Right hindlimb (tissue), 1 donor: Measurements from ENCODE around the gene MMRN2.
"Not testable (repeated sequence)": the region's sequence is repeated elsewhere in the genome, so short reads cannot be mapped to it uniquely, and the experiment has no call there.

Experiments used
- DNase-seq: peaks from one replicate; pipeline ENCODE4 v3.0.0-alpha.2; 2018

MMRN2 gene

GRCh38 chr10:86938260-86938659, 19.2 kb downstream of the MMRN2 start:
- DNase-seq: no peak

- DNase-seq: no peak
Measured at GRCh38 chr10:86937502-86938154, 19.8 kb downstream of the MMRN2 start.

DNA sequence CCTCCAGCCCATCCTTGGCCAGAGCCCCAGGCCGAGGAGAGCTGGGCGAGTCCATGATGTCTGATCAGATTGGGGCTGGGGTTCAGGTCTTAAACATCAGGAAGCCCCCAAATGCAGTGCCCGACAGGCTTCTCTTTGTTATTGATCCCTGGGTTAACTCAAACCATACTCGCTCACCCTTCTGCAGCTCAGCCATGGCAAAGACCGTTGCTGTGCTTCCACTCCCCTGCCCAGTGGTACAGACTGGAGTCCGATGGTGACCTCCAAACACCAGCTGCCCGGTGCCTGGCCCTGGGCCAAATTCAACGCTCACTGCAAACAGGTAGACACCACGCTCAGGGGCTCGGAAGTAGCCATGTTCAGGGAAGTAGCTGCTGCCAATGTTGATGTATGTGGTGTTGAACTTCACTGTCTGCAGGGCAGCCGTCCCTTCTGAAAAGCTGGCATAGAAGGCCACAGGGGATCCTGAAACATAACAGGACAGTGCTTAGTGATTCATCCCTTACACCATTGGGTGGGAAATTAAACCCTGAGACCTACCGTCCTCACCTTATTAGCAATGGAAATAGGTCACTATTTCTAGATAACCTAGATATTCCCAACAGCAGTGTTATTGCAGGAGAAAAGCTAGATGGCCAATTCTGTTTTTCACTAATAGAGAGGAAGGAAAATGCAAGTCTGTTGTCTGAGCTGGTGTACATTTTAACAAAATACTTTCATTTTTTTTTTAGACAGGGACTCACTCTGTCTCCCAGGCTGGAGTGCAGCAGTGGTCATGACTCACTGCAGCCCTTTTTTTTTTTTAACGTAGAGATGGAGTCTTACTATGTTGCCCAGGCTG, 20.5 kb downstream of the MMRN2 start:
- no peak for DNase-seq

- not testable (repeated sequence) for DNase-seq
Measured at GRCh38 chr10:86934162-86934711, 23.2 kb downstream of the MMRN2 start.

GRCh38 chr10:86932674-86933073, 24.7 kb downstream of the MMRN2 start:
- DNase-seq: no peak

DNA sequence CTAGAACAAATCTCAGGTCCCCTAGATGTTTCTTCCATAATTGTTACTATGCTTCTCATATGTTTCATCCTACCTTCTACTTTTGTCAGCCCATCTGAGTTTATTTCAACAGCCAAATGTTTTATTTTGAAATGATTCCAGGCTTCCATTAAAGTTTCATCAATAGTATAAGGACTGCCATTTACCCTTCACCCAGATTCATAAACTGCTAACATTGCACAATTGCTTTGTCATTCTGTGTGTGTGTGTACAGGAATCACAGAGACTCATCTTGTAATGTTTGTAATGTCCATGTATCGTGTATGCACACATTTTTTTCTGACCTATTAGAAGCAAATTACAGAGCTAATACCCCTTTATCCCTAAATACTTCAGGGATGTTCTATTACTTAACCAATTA, 25.5 kb downstream of the MMRN2 start:
- no peak for DNase-seq

- no peak for DNase-seq
Measured at GRCh38 chr10:86929468-86930380, 27.7 kb downstream of the MMRN2 start.

DNA sequence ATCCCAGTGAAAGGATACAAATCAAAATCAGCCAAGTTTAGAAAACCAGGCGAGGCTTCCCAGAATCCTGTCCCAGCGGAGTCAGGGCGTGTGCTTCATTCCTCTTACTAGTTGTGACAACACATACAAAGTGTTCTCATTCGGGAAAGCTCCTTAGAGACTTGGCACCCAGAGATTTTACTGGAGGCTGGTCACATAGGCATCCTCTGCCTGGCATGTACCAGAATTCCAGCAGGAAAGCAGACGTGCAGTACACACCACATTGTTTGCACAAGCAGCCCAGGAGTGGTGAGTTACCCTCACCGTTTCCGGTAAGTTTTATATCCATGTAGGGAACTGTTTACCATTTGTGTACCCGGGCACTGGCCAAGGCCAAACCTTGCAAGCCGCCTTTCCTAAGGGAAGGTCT, 34.9 kb downstream of the MMRN2 start:
- DNase-seq: no peak

- no peak for DNase-seq
Measured at GRCh38 chr10:86918022-86918471, 39.4 kb downstream of the MMRN2 start.

GRCh38 chr10:86914734-86915133, 42.7 kb downstream of the MMRN2 start:
- DNase-seq: no peak

DNA sequence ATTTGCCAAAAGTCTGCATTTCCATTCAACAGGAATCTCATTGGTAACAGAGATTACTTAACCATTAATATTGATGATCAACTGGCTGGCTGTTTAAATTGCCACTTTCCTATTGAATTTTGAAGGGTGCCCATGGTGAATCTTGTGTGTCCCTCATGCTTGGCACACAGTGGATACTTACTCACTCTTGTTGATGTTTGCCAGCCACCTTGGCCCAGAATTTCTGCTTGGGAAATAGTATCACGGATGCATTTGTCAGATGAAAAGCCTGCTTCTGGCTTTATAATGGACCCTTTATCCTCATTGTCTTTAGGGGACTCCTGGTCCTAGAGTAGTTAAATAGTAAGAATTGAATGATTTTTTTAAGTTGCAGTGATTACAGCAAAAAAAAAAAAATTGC, 52.0 kb downstream of the MMRN2 start:
- DNase-seq: no peak

- DNase-seq: no peak
Measured at GRCh38 chr10:86904600-86904999, 52.8 kb downstream of the MMRN2 start.

DNA sequence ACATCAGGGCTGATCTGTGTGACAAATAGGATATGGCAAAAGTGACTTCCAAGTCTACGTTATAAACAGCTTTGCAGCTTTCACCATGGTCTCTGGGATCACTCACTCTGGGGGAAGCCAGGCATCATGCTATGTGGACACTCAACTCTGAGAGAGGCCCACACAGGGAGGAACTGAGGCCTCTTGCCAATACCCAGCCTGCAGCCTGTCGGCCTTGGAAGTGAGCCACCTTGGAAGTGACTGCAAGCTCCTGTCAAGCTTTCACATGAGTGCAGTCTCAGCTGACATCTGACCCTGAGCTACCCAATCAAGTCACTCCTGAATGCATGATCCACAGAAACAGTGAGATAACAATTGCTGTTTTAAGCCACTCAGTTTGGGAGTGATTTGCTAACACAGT, 56.5 kb downstream of the MMRN2 start:
- peak; percentile 63 for DNase-seq

- peak; percentile 70 for DNase-seq
Measured at GRCh38 chr10:86899670-86900276, 57.6 kb downstream of the MMRN2 start.

DNA sequence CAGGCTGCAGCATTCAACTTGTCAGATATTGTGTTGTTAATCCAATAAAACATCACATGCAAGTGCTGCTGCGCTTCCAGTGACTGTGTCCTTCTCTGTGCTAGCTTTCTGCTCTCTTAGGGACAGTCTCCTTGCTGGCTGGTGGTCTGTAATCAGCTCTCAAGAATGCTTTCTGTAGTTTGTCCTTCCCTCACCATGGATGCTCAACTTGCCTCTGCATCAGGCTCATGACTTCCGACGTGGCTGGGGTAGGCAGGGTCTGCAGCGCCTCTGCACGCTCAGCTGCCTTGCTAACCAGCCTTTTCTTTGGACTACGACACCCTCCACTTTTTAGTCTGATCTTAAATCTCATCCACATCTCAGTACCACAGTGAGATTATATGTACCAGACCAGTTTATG, 58.3 kb downstream of the MMRN2 start:
- DNase-seq: no peak

- no peak for DNase-seq
Measured at GRCh38 chr10:86898511-86898910, 58.9 kb downstream of the MMRN2 start.

- no peak for DNase-seq
Measured at GRCh38 chr10:86889997-86890396, 67.4 kb downstream of the MMRN2 start.

DNA sequence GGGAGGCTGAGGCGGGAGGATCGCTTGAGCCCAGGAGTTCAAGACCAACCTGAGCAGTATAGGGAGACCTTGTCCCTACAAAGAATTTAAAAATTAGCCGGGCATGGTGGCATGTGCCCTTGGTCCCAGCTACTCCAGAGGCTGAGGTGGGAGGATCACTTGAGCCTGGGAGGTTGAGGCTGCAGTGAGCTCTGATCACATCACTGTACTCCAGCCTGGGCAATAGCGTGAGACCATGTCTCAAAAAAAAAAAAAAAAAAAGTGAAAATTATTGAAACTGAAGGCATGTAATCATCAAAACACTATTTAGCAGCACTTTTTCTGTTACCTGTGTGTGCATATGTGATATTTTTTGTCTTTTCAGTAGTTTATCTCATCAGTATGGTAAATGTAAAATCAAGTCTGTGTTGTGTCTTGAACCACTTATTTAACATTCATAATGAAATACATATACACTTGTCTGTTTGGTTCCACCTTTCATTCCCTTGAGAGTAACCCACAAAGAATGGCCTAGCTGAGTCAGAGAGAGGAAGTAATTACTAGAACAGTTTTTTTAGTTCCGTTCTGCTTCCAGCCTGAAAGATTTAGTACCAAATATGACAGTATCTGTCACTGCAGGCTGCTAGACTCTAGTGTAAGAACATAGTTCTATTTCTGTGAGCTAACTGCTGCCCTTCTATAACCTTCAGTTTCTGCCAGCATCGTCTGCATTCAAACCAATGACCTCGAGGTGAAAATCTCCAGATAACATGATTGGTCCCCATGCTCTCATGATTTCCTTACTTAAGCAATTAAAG, 68.6 kb downstream of the MMRN2 start:
- DNase-seq: no peak
